GM18861 (cell line): ENCODE measurements around the gene SPATA19.

Source experiments
- ATAC-seq: cut with Tn5 transposase; IDR thresholded peaks from one replicate; pipeline ENCODE4 v1.9.1; 2021; ENCODE audit not compliant: unreplicated experiment

SPATA19 gene

GRCh38 chr11:133835593-133836548 is 9.4 kb downstream of the SPATA19 start:
- no peak for ATAC-seq

DNA sequence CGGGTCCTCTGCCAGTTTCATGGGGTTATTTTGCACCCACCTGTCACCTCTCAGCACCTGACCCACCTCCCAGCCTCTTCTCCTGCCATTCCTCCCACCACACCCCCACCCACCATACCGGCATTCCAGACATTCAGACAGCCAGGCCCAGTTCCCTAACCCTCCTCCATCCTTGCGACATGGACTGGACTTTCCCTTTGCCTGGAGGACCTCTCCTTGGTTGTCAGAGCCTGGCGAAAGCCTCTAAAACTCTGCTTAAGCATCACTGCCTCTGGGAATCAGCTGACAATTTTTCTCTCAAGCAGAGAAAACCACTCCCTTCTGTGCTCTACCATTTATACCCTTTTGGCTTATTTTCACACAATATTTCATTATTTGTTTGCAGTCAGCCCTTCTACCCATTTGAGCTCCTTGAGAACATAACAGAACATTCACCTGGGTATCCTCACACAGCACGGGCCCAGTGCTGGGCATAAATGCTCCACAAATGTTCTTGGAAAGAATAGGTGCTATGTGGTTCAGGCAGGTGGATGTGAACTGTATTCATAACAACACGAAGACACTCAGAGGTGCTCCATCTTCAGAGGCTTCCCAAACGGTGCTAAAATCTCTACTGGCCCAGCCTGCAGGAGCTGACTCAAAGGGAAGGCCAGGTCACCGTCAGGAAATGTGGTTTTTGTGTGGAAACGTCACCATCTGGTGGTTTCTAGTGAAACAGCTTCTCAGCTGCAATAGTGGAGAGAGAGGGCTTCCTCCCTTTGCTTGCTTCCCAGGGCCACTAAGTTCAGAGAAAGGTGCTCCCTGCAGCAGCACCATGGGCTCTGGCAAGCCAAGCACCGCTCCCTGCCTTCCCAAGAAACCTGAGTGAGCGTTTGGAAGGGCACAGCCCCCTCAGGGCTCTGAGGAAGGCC is 10.4 kb downstream of the SPATA19 start:
- ATAC-seq = peak; percentile 95

DNA sequence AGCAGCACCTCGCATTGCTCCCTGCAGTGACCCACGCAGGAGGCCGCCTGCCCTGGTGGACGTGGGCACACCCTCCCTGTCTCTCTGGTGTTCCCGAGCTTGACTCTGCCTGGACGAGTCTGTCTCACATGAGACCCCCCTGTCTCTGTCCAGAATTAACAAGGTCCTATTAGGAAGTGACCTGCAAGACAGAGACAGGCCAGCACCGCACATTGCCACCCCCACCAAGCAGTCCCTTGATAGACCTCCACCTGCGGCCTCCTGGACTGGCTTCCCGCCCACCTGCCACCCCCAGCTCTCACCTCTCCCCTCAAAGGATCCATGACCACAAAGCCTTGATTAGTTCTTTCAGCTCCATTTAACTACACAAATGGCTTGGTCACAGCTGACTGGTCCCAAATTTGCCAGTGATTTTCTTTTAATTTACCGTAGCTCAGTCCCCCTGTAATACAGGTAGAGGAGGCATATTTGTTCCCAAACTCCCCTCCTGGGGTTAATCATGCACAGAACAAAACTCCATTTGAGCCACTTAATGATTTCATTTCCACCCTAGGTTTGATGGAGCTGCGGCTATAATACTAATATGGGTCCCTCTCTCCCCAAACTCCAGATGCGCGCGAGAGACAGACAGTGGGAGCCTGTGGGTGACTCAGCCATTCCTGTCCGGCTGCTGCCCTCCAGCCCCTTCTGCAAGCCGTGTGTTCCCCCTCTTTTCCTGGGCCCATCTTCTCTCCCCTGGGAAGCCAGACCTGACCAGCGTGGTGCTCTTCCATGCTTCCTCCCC is 11.2 kb downstream of the SPATA19 start:
- no peak for ATAC-seq

DNA sequence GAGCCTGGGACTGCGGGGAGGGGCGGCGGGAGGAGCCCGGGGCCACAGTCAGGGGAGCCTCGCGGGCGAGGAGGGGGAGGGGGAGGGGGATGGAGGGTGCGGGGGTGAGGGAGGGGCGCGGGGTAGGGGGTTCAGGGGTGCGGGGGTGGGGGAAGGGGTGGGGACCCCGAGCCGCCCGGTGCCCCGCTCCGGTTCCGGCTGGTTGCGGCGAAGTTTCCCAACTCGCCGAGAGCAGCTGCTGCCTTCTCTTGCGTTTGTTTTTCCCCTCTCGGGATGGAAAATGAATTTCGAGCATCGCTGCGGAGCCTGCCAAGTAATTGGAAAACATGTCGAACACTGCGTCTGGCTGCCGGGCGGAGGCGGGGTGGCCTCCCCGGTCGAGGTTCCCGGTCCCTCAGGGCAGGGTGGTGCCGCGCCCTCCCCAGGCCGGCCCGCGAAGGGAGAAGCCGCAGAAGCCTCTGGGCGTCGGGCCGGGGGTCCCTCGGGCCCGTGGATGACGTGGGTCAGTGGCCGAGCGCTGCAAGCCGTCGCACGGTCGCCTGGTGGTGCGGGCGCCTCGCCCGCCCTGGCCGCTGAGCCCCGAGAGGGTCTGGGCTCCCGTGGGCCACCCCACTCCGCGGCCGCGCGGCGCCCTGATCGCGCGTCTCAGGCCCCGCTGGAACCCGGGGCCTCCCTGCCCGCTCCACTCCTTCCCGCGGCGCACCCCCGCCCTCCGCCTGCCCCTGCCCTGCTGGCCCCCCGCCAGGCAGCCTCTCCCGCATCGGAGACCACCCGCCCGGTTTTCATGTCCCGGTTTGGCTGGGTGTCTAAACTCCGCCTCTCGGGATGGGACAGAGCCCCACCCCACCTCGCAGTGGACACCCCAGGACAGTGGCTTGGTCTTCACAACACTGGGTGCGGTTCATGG is 12.1 kb downstream of the SPATA19 start:
- ATAC-seq = no peak

DNA sequence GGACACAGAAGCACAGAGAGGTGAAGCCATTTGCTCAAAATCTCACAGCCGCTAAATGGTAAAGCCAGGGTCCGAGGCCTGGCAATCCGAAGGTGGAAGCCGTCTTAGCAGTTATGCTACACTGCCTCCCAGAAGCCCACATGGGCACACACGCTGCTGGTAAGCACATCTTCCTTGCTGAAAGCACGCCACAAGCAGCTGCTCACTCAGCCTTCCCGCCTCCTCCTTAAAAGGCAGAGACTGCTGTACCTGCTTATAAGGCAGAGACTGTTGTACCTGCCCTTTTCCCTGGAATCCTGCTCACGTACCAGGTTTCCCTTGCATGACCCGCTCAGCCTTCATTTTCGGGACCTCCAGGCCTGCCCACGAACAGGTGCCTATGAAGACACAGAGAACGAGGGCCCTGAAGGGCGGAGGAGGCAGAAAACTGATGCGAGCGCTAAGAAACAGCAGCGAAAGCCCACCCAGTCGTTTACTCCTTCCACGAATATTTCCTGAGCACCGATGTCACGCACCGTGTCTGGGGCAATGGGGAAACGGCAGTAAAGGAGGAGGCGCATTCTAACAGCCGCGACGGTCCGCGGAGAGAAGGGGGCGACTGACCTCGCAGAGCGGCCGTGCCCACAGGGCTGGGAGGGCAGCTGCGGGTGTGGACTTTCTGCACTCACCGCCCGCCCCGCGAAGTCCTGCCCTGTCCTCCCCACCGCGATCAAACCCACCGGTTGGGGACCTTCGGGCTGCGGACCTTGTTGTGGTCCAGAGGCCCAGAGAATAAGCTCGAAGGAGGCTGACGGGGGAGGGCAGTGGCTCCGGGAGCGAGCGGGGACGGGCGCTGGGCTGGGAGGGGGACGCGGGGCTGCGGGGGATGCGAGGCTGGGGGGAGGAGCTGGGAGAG is 13.0 kb downstream of the SPATA19 start:
- ATAC-seq = no peak

DNA sequence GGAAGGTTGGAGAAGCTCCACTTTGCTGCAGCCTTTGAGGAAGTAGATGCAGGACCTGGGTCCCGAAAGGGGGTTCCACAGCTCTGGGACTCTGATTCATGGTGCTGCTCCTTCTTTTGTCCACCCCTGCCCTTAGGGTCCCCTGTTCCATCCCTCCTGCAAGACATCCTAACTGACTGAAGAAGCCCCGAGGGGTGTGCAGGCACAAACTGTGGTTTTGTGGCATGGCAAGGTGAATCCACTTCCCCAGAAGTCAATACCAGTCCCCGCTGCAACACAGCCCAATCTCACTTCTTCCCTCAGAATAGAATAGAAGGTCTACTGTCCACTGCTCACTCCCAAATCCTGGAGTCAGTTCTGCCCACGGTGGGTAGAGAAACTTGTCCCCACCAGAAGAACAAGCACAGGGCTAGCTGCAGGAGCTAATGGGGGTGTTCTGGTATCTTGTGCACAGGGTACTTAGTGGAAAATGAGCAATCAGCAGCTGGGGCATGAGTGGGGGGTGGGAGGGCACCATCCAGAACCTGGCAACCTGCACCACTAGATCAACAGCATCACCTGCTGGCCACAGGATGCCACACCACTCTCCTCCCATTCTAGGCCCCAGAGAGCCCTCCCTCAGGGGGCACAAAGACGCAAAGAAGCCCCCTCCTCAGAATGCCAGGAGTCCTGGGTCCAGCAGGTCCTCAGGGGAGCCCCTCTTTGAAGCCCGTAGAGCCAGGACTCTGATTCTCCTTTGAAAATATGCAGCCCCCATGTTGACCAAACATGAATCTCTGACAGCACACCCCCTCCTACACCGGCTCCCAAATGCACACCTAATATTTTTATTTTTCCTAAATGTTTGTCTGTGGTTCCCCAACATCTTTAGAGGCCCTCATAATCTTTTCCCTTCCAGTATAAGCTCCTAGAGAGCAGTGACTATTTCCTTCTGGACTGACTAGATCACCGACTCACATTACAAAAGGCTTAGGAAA is 14.1 kb downstream of the SPATA19 start:
- ATAC-seq = no peak

DNA sequence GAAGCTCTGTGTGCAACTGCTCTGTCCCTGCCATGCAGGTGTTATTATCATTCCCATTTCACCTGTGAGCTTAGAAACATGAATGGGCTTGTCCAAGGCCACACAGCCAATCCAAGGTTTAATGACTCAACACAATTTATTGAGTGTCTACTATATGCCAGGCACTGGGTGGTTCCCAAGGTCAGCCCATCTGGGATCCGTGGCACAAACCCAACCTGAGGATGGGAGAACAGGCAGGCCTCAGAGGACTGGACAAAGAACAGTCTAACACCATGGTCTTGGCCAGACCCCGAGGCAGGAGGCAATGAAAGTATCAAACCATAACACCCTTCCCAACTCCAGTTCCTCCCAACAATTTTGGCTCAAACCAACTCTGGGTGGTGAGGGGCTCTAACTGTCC is 15.7 kb downstream of the SPATA19 start:
- no peak for ATAC-seq

DNA sequence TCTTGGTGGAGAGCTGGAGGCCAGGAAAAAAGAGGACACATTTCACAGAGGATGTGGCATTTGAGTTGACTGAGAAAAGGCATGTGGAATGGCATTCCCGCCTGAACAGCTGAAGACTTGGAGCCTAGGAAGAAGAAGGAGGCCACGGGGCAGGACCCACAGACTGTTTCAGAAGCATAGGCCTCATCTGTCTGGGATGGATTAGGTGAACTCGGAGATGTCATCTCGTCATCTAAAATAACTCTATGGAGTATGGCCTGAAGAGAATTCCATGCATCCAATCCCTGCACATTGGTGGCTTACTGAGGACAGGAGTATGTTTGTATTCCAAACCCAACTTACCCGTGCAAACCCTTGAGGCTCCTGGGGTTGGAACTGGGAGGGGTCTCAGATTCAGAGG is 16.4 kb downstream of the SPATA19 start:
- ATAC-seq = no peak

GRCh38 chr11:133827556-133827955 is 17.8 kb downstream of the SPATA19 start:
- ATAC-seq = no peak

- ATAC-seq = no peak
Observed at GRCh38 chr11:133826866-133827265, 18.4 kb downstream of the SPATA19 start.

DNA sequence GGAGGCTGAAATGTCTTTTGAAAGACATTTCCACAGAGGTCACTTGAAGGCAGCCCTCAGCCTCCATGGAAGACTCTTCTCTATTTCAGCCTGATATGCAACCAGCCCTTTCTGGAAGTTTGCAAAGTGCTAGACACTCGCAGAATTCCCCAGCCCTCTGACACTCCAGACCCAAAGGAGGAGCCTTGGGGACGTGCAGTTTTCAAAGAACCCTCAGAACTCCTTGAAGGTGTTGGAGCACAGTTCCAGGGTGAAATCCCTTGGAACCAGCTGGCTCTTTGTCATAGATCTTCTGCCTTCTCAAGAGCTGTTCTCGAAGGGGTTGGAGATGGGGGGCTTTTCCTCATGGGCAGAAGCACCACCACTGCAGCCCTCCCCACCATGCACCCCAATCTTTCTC is 19.6 kb downstream of the SPATA19 start:
- no peak for ATAC-seq

DNA sequence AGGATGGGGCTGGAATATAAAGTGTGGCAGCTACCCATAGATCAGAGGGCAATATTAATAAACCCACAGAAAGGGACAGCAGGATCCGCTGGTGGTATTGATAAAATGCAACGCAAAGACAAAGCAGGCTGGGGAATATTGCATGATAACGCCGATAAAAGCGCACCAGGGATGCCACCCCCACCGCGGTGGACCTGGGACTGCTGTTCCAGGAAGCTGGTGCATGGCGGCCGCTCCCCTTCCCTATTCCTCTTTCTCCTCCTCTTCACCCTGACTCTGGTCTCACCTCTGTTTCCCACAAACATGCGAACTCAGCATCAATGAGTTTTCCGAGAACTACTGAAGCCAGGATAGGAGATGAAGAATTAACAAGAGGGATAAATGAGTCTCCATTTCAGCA is 20.2 kb downstream of the SPATA19 start:
- no peak for ATAC-seq

DNA sequence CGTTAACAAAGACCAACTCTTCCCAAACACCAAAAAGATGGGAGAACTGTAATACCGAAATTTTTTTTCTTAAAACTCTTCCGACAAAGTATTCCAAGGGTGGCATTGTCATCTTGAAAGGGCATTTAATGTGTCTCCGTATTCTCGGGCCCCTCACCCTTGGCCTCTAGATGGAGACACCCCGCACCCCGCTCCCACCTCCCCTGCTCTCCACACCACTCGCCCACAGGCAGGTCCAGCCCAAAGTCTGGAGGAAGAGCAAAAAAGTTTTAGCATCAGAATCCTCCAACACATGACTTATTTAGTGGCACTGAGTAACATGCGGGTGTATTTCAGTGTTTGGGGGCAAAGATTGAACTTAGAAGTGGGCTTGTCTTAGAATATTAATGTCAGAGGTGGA is 20.7 kb downstream of the SPATA19 start:
- no peak for ATAC-seq

- no peak for ATAC-seq
Observed at GRCh38 chr11:133823614-133824013, 21.7 kb downstream of the SPATA19 start.

GRCh38 chr11:133823211-133823610 is 22.1 kb downstream of the SPATA19 start:
- no peak for ATAC-seq

- no peak for ATAC-seq
Observed at GRCh38 chr11:133821776-133822175, 23.5 kb downstream of the SPATA19 start.

- ATAC-seq = no peak
Observed at GRCh38 chr11:133819746-133820315, 25.5 kb downstream of the SPATA19 start.
